Rectal smooth muscle tissue (tissue), 1 donor: Measurements from ENCODE around the gene DNAH10.

Experiments used
- H3K27ac ChIP-seq: one replicate; pipeline ENCODE4 v1.7.0; 2013; ENCODE audit warnings: low read depth, low read length, inconsistent platforms
- H3K27me3 ChIP-seq: one replicate; pipeline ENCODE4 v1.7.0; 2013; ENCODE audit warnings: low read length; ENCODE audit not compliant: control insufficient read depth, insufficient read depth
- H3K36me3 ChIP-seq: one replicate; pipeline ENCODE4 v1.7.0; 2013; ENCODE audit warnings: low read length; ENCODE audit not compliant: control insufficient read depth, insufficient read depth
- H3K4me1 ChIP-seq: one replicate; pipeline ENCODE4 v1.7.0; 2013; ENCODE audit warnings: low read length; ENCODE audit not compliant: control insufficient read depth, insufficient read depth
- H3K4me3 ChIP-seq: one replicate; pipeline ENCODE4 v1.7.0; 2013; ENCODE audit warnings: low read length
- H3K9ac ChIP-seq: one replicate; pipeline ENCODE4 v1.7.0; 2013; ENCODE audit warnings: low read length

The DNAH10 gene

DNA sequence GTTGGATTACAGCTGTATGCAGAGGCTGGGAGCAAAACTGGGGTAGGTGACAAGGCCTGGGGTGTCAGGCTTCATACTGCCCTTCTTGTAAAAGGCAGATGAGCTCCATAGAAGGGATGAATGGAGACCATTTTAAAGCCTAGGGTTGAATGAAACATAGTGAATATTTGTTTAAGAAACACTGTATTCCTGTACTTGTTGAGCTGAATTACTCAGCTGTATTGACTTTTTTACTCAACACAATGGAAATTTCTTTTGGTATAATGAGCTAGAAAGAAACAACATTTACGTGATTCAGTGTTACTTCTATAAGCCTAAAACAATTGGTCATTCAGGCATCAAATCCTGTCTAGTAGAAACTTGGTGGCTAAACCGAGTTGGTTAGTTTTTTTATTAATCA is 35.9 kb upstream of the DNAH10 start:
- no peak overlapping the region for H3K9ac ChIP-seq
- peaks cover 11% of the 10 kb centered on the region for H3K36me3 ChIP-seq
- H3K27me3 ChIP-seq = no peaks in the 10 kb centered on the region
- H3K27ac ChIP-seq = no peak overlapping the region
- no peaks in the 10 kb centered on the region for H3K4me1 ChIP-seq
- no peak overlapping the region for H3K4me3 ChIP-seq

DNA sequence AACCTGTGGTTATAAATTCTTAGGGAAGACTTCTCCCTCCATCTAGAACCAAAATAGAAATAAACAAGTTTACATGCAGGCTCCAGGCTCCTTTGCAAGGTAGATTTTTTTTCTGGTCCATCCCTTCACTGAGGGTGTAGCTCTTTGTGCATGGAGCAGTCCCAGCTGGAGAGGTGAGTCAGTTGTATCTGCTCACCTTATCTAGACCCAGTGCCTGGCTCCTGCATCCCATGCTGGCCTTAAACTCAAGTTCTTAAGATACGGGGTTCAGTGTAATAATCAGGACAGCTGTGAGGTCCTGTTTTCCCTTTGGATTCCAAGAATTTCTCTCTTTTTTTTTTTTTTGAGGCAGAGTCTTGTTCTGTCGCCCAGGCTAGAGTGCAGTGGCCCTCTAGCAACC is 35.1 kb upstream of the DNAH10 start:
- Histone ChIP-seq H3K27me3 (no peaks in the 10 kb centered on the region), H3K9ac (no peak overlapping the region), H3K4me3 (no peak overlapping the region), H3K4me1 (no peaks in the 10 kb centered on the region), H3K36me3 (peaks cover 12% of the 10 kb centered on the region), H3K27ac (no peak overlapping the region)

DNA sequence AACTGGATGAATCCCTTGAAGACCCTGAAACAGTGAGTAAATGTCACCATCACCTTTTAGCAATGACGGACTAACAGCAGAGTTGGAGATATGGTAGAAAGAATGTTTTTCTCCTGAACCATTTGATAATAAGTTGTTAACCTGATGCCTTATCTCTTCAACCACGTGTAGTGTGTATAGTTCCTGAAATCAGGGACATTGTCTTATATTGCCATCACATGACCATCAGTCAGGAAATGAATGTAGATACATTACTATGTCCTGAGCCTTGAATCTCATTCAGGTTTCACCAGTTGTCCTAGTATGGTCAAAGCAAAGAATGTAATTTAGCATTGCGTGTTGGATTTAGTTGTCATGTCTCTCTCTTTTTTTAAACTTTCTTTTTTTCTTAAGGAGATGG is 34.2 kb upstream of the DNAH10 start:
- Histone ChIP-seq H3K27me3 (no peaks in the 10 kb centered on the region), H3K27ac (no peak overlapping the region)

DNA sequence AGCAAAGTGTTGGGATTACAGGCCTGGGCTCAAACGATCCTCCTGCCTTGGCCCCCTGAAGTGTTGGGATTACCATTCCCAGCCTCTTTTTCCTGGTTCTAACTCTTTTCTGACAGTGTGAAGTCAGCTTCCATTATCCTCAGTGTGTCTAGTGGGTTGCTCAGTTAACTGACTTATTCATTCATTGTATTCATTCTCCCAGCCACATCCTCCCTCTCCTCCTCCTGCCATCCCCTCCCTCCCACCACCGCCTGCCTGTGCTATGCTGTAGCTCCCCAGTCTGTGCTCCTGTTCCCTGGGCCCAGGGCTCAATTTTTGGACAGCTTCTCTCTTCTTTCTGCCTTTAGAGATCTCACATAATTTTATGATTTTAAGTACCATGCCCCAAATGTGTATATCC is 30.5 kb upstream of the DNAH10 start:
- H3K27ac ChIP-seq = no peak overlapping the region
- no peaks in the 10 kb centered on the region for H3K27me3 ChIP-seq
- peaks cover 29% of the 10 kb centered on the region for H3K36me3 ChIP-seq
- H3K4me1 ChIP-seq = no peaks in the 10 kb centered on the region
- H3K4me3 ChIP-seq = no peak overlapping the region
- H3K9ac ChIP-seq = no peak overlapping the region

More for the DNA sequence above, 34.2 kb upstream of the DNAH10 start:
- Histone ChIP-seq H3K36me3 (peaks cover 13% of the 10 kb centered on the region), H3K9ac (no peak overlapping the region), H3K4me1 (no peaks in the 10 kb centered on the region), H3K4me3 (no peak overlapping the region)

DNA sequence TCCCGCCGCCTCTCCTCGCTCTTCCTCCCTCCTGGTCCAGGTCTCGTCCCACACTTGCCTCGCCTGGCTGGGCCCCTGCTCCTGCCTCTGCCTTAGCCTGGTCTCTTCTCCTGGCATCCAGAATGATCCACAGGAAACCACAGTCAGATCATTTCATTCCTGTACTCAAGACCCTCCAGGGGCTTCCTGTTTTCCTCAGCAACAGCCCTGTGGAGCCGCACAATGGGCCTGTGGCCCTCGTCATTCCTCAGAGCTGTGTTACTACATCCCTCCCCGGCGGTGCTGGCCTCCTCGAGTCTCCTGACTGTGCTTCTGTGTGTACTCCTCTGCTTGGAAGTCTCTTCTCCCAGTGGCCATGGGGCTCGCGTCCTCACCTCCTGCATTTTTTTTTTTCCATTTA is 29.9 kb upstream of the DNAH10 start:
- H3K4me1 ChIP-seq = no peaks in the 10 kb centered on the region
- H3K4me3 ChIP-seq = no peak overlapping the region
- no peaks in the 10 kb centered on the region for H3K27me3 ChIP-seq
- no peak overlapping the region for H3K27ac ChIP-seq
- peaks cover 31% of the 10 kb centered on the region for H3K36me3 ChIP-seq
- H3K9ac ChIP-seq = no peak overlapping the region

DNA sequence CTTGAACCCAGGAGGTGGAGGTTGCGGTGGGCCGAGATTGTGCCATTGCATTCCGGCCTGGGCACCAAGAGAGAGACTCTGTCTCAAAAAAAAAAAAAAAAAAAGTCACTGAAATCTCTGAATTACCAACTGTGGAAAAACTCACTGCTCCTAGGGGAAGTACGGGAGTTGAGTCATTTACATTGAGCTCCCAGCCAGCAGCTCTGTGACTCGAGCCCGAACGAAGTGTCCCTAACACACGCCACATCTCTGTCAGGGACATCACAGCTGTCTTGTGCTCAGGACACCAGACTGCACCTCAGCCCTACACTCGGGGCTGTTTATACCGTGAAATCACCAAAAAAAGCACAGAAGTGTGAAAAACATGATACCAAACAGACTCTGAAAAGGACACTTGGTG is 28.9 kb upstream of the DNAH10 start:
- Histone ChIP-seq H3K9ac (no peak overlapping the region), H3K4me3 (no peak overlapping the region), H3K27ac (no peak overlapping the region), H3K4me1 (no peaks in the 10 kb centered on the region), H3K36me3 (peaks cover 34% of the 10 kb centered on the region), H3K27me3 (no peaks in the 10 kb centered on the region)

DNA sequence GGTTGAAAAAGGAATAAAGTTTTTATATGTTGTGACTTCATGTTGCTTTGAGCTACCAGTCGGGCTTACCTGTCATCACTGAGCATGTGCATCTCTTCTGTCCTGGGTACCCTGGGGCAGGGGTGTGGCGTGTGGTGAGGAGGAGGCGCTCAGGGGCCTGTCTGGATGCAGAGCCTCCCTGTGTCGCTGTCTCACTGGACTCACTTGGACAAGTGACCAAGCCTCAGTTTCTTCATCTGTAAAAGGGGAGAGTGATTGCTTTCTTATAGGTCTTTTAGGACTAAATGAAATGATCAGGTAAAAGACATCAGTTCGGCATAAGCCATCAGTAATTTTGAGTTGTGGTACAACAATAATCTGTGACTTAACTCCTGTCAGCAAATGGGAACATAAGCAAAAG is 27.8 kb upstream of the DNAH10 start:
- Histone ChIP-seq H3K36me3 (peaks cover 41% of the 10 kb centered on the region), H3K4me3 (no peak overlapping the region), H3K4me1 (no peaks in the 10 kb centered on the region), H3K27ac (no peak overlapping the region), H3K9ac (no peak overlapping the region), H3K27me3 (no peaks in the 10 kb centered on the region)

DNA sequence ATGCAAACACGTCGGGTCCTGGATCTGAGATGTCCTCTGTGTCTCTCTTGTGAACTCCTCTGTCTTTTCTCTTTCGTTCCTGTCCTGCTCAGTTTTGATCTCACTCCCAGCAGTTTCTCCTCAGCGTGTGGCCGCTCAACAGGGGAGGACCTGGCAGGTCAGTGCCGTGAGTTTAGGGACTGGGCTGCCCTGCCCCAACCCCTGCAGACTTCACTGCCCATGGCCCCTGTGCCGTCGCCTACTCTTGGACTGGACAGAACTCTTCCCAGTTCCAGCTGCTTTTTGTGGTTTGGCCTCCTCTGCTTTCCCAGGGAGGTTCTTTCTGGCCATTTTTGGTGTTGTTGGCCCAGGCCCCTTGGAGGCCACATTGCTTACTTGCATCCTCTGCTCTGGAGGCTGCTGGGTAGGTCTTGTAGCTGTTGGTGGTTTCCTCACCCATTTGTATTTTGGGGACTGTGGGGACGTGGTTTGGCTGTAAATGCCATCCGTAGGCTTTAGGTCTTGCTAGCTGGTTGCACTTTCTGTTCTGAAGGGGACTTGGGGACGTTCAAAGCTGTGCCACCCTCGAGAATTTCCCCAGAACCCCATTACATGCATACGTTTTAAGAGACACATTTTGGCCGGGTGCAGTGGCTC is 20.0 kb upstream of the DNAH10 start:
- Histone ChIP-seq H3K9ac (no peak overlapping the region), H3K4me3 (no peak overlapping the region), H3K4me1 (no peaks in the 10 kb centered on the region), H3K36me3 (peaks cover 28% of the 10 kb centered on the region), H3K27ac (no peak overlapping the region), H3K27me3 (no peaks in the 10 kb centered on the region)

DNA sequence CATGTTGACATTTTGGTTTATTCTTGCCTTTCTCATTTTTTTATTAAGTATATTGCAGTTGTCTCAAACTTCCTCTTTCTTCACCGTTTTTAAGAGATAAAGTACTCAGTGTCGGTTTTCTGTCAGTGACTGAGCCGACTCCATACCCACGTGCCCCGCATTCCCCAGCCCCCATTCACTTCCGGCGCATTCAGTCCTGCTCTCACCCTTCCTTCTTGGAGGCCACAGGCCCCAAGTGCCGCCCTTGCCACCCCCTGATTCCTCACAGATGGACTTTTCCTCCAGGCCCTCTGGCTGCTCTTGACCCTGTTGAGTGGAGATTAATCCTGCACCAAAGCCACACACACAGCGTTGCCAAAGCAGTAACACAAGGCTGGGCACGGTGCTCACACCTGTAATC is 19.1 kb upstream of the DNAH10 start:
- no peaks in the 10 kb centered on the region for H3K27me3 ChIP-seq
- H3K4me3 ChIP-seq = no peak overlapping the region
- no peaks in the 10 kb centered on the region for H3K4me1 ChIP-seq
- H3K27ac ChIP-seq = no peak overlapping the region
- H3K36me3 ChIP-seq = peaks cover 26% of the 10 kb centered on the region
- no peak overlapping the region for H3K9ac ChIP-seq

DNA sequence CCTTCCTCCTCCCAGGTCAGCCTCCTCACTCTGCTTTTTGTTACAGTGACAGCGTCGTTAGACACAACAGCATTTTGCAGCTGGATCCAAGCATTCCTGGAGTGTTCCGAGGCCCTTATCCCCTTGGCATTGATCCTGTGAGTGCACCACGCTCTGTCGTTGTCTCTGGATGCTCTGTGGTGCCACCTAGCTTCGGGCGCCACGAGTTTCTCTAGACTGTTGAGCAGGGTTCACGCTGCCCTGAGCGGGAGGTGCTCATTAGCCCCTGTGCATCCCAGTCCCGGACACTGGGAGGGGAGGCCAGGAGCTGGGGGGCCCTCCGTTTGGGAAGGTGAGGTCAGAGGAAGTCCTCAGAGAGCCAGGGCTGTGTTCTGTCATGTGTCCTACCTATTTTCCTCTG is 17.3 kb upstream of the DNAH10 start:
- H3K9ac ChIP-seq = no peak overlapping the region
- H3K27me3 ChIP-seq = no peaks in the 10 kb centered on the region
- no peak overlapping the region for H3K27ac ChIP-seq
- H3K36me3 ChIP-seq = peaks cover 28% of the 10 kb centered on the region
- no peak overlapping the region for H3K4me3 ChIP-seq
- no peaks in the 10 kb centered on the region for H3K4me1 ChIP-seq

DNA sequence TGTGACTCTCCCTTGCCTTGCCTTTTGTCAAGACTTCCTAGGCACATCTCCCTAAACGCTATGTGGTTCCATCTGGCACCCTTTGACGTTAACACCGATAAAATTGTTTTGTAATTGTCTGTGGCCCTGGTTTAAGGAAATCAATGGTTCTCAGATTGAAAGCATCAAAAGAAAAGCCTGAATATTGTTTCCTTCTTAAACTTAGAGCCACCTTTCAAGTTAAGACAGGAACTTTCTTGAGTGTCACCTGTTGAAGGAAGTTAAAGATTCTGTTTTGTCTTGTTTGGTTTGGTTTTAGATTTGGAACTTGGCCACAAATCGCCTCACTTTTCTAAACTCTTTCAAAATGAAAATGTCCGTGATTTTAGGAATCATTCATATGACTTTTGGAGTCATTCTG is 14.8 kb upstream of the DNAH10 start:
- Histone ChIP-seq H3K27ac (no peak overlapping the region), H3K9ac (no peak overlapping the region), H3K36me3 (peaks cover 34% of the 10 kb centered on the region), H3K27me3 (no peaks in the 10 kb centered on the region), H3K4me1 (no peaks in the 10 kb centered on the region), H3K4me3 (no peak overlapping the region)

DNA sequence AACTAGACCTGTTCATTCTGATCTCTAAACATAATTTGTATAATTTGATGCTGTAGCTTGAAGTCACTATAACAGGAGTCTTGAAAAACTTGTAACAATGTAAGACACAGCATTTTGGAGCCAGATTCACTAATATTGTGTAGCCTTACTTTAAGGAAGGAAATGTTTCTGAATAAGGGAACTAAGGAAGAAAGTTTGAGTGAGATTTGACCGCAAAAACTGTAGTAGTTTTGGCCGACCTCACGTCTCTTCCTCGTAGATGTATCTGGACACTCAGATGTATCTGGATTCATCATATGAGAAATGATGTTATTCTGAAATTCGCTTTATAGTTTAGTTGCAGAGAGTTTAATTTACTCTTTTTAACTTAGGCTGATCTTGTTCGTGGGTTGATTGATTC is 13.9 kb upstream of the DNAH10 start:
- Histone ChIP-seq H3K27ac (no peak overlapping the region), H3K4me1 (no peaks in the 10 kb centered on the region), H3K4me3 (no peak overlapping the region), H3K9ac (no peak overlapping the region), H3K36me3 (peaks cover 36% of the 10 kb centered on the region), H3K27me3 (no peaks in the 10 kb centered on the region)

DNA sequence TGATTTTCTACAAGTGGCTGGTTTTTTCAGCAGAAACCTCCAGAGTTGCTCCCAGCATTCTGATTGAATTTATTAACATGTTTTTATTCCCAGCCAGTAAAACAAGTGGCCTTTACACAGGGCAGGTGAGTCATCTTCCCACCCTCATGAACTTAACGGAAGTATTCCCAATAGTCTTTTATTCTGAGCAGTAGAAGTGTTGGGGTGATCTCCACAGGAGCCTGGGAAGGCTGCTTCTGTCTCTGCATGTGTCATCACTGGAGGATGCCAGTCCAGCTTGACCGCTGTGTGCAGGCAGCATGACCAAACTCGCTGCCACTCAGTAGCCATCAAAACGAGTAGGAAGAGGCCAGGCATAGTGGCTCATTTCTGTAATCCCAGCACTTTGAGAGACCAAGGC is 13.4 kb upstream of the DNAH10 start:
- Histone ChIP-seq H3K9ac (no peak overlapping the region), H3K27ac (no peak overlapping the region), H3K4me1 (no peaks in the 10 kb centered on the region), H3K27me3 (no peaks in the 10 kb centered on the region), H3K36me3 (peaks cover 36% of the 10 kb centered on the region), H3K4me3 (no peak overlapping the region)
